GM19455 (cell line): ENCODE results near the gene HADHB.
A peak's percentile ranks its signal among the peaks of the same experiment; 100 is the strongest.
"Not testable (repeated sequence)": the region's sequence is repeated elsewhere in the genome, so short reads cannot be mapped to it uniquely, and the experiment has no call there.

Experiments
- ATAC-seq: cut with Tn5 transposase; IDR thresholded peaks from one replicate; pipeline ENCODE4 v1.9.1; 2021; ENCODE audit not compliant: unreplicated experiment

The HADHB gene

DNA sequence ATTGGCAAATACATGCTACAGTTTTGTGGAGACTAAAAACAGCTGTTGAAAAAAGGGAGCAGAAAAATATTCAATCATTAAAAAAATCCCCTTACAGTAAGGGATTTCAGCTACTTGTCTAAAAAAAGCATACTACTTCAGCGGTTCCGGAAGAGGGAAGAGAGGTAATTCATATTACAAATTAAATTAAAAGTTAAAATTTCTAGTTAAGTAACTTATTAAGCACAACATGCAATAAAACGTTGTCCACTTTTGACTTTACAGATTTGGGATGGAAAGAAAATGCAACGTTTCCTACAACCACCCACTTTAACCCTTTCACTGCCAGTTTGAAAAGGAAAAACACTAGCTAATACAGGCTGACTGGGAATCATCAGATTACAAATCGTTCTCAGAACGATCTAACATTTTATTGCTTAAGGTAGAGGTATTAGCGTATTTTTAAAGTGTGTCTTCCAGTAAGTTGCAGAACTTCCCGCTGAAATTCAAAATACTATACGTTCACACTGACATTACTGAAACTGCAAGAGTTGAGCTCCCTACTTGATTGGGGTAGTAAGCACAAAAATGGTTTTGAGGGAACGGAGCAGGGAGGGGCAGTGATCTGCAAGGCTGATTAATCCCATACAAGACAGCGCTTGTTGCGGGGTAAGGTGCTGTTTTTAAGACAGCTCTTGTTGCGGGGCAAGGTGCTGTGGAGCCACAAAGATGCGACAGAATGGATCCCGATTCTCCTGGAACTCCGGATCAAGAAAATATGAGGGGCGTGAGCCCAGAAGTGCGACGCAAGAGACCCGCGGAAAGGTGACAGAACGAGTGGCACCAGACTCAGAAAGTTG is 1.1 kb upstream of the HADHB start:
- no peak for ATAC-seq

DNA sequence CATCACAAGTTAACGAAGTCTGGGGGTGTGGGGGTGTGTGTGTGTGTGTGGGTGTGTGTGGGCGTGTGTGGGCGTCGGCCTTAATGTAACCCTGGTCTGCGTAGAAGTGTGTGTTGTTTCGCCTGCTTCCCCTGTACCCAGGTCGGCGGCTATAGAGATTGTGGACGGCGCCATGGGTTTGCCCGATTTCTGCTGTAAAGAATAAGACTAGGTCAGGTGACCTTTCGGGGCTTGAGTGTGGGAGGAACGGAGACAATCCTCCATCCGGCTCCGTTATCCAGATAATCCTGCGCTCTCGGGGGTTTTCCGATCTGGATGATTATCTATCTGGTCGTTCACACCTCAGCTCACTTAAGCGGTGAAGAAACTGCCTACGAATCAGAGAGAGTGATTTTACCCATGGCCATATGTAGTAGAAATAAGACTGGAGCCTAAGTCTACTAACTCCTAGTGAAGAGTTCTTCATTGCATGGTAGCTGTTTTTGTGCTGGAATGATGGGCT is 543 bp downstream of the HADHB start:
- ATAC-seq: peak; percentile 5

DNA sequence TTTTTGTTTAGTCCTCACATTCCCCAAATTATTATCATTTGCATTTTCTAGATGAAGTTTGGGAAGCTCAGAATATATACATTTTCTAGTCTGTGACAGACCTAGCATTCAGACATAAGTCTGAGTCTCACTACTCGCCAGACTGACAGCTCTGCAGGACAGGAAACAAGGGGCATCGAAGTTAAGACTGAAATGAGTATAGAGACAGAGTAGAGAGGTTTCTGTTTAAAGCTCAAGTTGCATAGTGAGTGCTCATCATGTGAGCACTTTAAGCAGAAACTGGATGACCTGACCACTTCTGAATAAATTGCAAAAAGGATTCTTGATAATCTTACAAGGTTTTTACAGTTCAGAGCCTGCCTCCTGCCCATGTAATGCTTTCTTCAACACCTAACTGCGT is 1.1 kb downstream of the HADHB start:
- ATAC-seq: peak; percentile 37

DNA sequence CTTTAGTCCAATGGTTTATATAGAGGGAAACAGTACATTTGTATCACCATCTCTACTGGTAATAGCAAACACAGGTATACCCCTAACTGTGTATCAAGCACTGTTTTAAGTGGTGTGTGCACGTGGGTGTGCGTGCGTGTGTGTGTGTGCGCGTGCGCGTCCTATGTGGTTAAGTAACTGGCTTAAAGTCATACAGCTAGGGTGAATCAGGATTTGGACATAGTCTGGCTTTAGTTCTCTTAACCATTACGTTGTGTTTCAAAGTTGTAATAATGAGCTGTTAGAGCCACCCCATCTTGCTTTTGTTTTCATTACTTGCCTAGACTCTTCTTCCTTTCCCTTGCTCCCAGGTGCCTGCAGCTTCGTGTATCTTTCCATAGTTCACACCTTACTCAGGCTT is 2.1 kb downstream of the HADHB start:
- ATAC-seq: no peak

DNA sequence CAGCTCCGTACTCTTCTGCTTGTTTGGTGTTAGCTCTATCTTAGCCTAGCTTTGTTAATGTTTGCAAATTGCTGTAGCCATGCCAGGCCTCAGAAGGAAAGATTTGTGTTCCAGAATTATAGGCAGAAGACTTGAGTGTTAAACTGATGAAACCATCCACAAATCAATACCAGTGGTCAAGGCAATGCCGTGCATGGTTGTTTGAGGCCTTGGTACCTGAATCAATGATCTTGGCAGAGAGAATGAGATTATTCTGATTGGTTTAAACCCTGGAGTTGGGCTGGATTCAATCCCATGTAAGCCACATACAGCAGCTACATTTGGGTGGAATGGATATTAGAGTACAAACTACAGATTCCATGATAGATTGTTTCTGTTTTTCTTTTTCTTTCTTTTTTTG is 4.9 kb downstream of the HADHB start:
- no peak for ATAC-seq

DNA sequence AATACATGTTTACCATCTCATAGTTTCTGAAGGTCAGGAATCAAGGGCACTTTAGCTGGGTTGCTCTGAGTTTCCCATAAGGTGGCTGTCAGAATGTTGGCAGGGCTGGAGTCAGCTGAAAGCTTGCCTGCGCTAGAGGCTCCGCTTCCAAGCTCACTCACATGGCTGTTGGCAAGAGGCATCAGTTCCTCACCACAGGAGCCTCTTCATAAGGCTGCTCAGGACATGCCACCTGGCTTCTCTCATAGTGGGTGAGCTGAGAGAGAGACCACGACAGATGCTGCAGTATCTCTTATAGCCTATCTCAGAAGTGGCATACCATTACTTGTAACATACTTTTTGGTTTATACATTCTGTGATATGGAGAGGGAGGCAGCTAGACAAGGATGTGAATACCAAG is 7.2 kb downstream of the HADHB start:
- ATAC-seq: no peak

DNA sequence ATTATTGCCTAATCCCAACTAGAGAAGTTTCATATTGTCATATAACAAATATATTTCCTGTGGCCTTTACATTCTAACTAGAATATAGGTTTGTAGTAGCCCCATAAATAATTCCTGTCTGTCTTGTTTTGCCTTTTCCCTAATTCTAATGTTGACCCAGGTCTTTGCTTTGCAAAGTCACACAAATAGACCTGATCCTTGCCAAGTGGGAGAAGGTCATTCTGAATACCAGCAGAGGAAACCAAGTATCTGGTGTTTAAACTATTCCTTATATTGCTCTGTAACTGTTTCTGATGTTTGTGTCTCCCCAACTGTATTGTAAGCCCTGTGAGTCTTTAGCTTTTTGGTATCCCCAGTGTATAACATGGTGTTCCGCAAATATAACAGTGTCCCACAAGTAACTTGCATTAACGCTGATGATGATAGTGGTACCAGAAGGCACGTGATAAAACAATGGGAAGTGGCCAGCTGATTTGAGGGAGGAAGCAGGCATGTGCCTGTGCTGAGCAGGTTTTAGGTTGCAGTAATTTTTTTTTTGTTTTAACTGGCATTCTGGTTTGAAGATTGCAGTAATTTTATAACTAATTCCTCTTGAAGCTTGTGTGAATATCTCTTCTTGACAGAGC is 11.1 kb downstream of the HADHB start:
- no peak for ATAC-seq

DNA sequence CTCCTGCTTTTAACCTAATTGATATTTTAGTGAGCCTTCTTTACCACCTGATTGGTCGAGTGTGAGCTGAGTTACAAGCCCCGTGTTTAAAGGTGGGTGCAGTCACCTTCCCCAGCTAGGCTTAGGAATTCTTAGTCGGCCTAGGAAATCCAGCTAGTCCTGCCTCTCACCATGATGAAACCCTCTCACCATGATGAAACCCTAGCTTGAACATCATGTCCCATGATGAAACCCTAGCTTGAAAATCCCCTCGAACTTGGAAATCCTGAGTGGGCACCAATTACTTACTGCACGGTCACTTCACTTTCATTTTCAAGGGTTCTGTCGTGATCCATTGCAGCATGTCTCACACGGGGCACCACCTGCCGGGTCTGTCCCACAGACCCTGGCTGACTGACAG is 14.1 kb downstream of the HADHB start:
- not testable (repeated sequence) for ATAC-seq

DNA sequence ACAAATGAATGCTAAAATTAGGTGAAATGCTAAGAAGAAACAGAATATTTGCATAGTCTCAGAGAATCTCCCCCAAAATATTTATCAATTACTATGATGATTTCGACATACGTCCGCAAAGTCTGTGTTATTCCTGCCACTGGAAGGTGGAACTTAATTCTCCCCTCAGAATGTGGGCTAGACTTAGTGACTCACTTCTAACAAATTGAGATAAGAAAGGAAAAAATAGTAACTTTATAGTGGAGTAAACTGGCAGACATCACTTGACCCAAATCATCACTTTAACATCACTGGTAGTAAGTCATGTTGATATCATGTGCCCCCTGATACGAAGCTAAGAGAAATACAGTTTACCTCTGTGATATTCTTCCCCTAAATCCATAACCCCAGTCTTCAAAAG is 23.5 kb downstream of the HADHB start:
- ATAC-seq: no peak

DNA sequence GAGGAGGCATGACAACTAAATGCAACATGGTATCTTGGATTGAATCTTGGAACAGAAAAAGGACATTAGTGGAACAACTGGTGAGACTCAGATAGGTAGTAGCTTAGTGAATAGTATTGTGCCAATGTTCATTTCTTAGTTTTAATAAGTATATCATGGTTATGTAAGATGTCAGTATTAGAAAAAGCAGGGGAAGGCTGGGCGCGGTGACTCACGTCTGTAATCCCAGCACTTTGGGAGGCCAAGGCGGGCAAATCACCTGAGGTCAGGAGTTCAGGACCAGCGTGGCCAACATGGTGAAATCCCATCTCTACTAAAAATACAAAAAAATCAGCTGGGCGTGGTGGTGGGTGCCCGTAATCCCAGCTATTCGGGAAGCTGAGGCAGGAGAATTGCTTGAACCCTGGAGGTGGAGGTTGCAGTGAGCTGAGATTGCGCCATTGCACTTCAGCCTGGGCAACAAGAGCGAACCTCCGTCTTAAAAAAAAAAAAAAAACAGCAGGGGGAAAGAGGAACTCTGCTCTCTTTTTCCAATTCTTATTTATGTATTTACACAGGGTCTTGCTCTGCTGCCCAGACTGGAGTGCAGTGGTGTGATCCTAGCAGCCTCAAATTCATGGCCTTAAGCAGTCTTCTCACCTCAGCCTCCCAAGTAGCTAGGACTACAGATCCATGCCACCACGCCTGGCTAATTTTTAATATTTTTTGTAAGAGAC is 24.1 kb downstream of the HADHB start:
- not testable (repeated sequence) for ATAC-seq

DNA sequence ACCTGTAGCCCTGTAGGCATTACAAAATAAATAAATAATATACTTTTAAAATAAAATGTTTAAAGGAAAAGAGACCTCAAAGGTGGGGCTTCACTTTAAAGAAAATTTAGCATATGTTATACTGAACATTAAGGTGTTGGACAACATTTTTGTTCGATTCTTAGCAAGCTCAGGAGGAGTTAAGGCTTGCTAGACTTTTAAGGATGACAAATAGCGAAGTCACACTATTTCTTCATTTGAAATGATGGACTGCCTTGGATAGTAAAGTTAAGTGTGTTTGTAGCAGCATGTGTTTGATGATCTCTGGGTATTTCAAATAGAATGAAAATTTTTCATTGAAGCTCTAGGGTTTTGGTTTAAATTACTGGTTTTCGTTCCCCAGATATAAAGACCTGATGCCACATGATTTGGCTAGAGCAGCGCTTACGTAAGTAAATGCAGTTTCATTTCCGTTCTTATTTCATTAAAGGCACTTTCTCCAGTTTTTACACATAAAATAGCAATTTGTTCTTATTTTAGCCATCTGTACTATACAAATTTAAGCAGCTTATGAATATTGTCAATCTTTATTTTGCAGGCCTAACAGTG is 24.9 kb downstream of the HADHB start:
- ATAC-seq: no peak

DNA sequence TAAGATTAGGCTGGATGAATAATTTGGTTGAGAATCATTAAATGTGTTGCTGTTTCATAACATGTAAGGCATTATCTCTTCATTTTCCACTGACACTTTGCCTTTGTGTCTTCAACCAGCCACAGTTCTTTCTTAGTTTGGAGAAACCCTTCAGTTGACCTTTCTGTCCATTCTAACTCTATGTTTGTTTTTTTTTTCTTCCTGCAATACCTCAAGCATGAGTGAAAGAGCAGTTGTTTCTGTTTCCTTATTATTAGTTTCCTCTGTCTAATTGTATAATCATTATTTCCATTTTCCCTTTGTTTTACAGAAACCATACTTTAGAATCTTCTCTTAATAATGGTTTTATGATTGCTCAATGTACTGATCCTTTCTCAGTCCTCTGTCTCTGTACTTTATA is 25.6 kb downstream of the HADHB start:
- no peak for ATAC-seq

DNA sequence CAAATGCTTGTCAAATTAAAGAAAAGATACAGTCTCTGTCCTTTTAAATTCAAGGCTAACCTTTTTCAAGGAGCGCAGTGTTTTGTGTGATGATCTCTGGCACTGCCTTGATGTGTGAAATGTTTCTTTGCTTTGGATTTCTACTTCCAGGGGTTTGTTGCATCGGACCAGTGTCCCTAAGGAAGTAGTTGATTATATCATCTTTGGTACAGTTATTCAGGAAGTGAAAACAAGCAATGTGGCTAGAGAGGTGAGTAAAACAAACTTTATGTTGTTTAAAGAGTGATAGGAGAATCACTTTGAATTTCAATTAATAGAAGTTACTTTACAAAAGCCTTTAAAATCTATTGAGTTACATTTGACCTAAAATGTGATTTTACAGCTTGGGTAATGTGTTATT is 28.8 kb downstream of the HADHB start:
- no peak for ATAC-seq

DNA sequence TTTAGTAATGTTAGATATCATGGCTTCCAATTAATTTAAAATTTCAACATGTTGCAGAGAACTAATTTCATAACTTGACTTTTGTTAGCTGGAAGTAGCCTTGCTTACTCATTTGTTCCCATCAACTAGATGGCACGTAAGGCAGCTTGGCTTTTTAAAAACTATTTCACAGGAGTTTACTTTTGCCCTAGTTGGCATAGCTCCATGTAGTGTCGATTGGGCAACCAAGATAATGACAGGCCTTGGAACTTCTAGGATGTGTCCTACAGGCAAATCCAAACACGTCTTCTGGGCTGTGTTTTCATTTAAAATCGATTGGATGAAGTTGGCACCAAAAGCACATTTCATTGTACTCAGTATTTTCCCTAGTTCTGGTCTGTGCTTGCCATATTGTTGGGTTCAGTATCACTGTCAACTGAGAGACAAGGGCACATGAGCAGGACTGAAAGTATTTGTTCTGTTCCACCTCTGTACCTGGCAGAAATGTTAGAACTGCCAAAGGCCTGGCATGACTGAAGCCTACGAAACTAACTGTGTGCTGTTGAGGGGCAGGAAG is 29.4 kb downstream of the HADHB start:
- no peak for ATAC-seq

DNA sequence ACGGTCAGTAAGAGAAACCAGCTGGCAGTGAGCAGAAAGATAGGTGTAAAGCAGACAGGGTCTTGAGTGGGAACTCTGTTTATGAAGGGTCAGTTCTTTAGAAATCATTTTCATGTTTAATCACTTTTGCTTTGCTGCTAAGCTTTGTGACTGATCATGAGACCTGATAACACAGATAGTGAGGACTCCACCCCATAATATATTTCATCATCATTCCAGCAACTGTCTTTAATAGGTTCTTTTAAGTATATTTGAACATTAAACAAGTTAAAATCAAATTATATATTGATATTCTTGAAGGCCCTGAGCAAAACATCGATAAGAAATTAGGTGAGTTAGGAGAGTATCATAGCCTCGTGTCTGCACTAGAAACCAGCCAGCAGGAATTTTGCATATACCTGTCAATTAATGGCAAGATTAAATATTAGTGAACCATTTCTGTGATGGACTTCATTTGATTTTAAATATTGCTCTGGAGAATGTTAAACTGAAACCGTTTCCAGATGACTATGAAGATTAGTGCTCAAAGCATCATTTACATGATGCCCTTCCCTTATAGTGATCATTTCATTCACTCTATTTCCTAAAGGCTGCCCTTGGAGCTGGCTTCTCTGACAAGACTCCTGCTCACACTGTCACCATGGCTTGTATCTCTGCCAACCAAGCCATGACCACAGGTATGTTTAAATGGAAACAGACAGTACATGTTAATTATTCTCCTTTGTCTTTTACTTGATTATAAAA is 31.9 kb downstream of the HADHB start:
- ATAC-seq: no peak

DNA sequence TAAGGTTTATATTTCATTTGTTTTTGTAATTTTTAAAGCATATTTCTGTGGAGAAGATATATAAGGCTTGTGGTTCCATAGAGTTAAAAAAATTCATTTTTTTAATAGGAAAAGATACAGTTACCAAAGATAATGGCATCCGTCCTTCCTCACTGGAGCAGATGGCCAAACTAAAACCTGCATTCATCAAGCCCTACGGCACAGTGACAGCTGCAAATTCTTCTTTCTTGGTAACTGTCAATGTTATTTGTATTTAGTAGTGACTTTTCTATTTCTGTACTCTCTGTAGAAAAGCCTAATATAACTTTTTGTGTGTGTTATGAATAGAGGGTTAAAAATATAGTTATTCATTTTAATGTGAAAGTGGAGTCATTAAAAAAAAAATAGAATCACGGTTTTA is 35.1 kb downstream of the HADHB start:
- no peak for ATAC-seq

DNA sequence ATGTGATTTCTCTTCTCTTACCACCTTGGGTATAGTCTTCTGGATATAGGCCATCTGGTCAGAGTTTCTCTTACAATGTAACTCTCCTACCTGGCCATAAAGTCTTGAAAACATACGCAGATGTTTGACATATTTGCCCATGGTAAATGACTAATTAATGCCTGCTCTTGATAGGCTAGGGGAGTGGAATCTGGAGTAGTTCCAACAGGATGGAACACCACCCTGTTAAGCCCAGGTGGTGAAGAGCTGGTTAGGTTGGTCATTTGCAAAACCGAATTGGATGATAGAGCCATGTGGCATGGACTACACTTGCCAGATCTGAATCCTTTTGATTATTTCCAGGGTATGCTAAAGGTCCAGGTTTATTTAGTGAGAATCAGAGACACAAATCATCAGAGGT is 36.5 kb downstream of the HADHB start:
- ATAC-seq: no peak

DNA sequence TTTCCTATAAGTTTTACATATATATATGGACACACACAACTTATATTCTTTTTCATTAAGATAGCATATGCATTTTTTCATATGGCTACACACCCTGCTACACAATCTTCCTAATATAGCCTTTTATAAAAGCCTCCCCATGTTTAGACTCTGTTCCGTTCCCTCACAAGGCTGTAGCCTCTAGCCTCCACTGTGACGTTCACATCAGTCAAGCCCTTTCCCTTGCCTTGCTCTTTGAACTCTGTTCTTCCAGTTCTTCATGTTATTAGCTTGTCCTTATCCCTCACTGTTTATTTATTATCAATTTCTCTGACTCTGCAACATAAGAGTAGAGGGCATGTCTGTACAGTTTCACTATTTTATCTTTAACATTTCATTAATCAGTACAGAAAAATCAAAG is 38.9 kb downstream of the HADHB start:
- no peak for ATAC-seq

DNA sequence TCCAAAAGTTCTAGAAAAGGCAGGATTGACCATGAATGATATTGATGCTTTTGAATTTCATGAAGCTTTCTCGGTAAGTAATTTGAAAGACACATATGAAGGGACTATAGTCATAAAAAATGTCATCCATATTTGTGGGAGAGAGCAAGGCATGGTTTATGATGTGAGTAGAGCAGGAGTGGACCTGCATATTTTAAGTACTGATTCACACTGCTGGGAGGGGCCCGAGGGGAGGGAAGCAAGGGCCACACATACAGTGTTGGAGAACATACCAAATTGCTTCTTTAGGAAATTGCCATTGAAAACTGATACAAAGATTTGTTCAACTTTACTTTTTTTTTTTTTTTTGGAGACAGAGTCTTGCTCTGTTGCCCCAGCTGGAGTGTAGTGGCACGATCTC is 39.4 kb downstream of the HADHB start:
- no peak for ATAC-seq

DNA sequence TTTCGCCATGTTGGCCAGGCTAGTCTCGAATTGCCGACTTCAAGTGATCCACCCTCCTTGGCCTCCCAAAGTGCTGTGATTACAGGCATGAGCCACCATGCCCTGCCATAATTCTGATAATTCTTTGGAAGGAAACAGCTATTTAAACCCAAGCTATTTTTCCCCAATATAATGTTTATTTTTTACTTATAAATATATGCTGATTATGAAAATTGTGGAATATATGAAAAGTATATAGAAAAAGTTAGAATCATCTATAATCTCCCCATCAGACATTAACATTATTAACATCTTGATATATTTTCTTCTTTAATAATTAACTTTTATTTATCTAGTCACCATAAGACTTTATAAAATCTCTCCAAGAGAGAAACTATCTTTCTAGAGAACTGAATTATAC is 41.2 kb downstream of the HADHB start:
- ATAC-seq: no peak

DNA sequence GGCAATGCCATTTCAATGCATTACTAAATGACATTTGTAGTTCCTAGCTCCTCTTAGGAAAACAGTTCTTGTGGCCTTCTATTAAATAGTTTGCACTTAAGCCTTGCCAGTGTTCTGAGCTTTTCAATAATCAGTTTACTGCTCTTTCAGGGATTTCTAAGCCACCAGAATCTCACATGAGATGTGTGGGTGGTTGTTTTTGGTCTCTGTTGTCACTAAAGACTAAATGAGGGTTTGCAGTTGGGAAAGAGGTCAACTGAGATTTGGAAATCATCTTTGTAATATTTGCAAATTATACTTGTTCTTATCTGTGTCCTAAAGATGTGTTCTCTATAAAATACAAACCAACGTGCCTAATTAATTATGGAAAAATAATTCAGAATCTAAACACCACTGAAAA is 45.3 kb downstream of the HADHB start:
- no peak for ATAC-seq
